Gastroesophageal sphincter (tissue), 3 donors: ENCODE data around the gene MLLT1.

Source experiments
- CTCF ChIP-seq, 4 experiments: fragments of 200-600 bp in 2 of 4; fragments of 450-650 bp in 2 of 4; sonication (generic) in 1 of 4; IDR thresholded peaks; one replicate each; pipeline ENCODE4 v1.5.1; 2017 to 2019; ENCODE audit warnings: antibody characterized with exemption in 4 of 4, mild to moderate bottlenecking in 2 of 4, moderate library complexity in 2 of 4
- EP300 ChIP-seq: sonication (generic); formaldehyde crosslinking; IDR thresholded peaks from one replicate; pipeline ENCODE4 v1.6.1; 2017; ENCODE audit warnings: antibody characterized with exemption, mild to moderate bottlenecking
- POLR2A ChIP-seq, 2 donors: fragments of 450-650 bp; IDR thresholded peaks; one replicate each; pipeline ENCODE4 v1.6.1; 2017; ENCODE audit warnings: antibody characterized with exemption in 2 of 2, mild to moderate bottlenecking in 2 of 2, moderate library complexity in 1 of 2
- POLR2AphosphoS5 ChIP-seq: sonication (generic); formaldehyde crosslinking; IDR thresholded peaks from one replicate; pipeline ENCODE4 v1.6.1; 2017; ENCODE audit warnings: antibody characterized with exemption

- TF ChIP-seq CTCF (IDR thresholded peaks at IDR 0.05) (no peak), POLR2AphosphoS5 (no peak), POLR2A (IDR thresholded peaks at IDR 0.05) (no peak), EP300 (no peak)
Observed at GRCh38 chr19:6226444-6227155, 53.2 kb downstream of the MLLT1 start.
